Adipose tissue (tissue), 3 donors: ENCODE data around the gene TEC. TPM values are rescaled to one million over a fixed set of nuclear protein-coding genes. Genes with fewer than 3 reads are reported as not detected.
"Not testable (repeated sequence)": the region's sequence is repeated elsewhere in the genome, so short reads cannot be mapped to it uniquely, and the experiment has no call there.

Experiments used
- H3K27ac ChIP-seq: one replicate; pipeline ENCODE4 v1.5.1; 2013; ENCODE audit warnings: low read depth, low read length
- WGBS, 3 donors: extraction: QIAGEN DNeasy Blood & Tissue Kit; methylation state at CpG; one replicate each; pipeline ENCODE4 v1.1.7; 2013; 5-methylcytosine and 5-hydroxymethylcytosine counted together
- polyA plus RNA-seq, 3 donors: library from polyadenylated mRNA; stranded (reverse); fragments of 200-250 nt; gene quantifications; one replicate each; pipeline ENCODE4 v1.2.3, GENCODE V29; 2013
- donor health status: healthy with polysubstance abuse.
- donor health status: Bipolar disorder and iron deficiency.
- donor health status: healthy.

TEC gene
- polyA plus RNA-seq: 1 to 10 TPM in 1 of 3 donors, under 1 TPM in 2; 0.62 to 1.5 (median 0.83) TPM

DNA sequence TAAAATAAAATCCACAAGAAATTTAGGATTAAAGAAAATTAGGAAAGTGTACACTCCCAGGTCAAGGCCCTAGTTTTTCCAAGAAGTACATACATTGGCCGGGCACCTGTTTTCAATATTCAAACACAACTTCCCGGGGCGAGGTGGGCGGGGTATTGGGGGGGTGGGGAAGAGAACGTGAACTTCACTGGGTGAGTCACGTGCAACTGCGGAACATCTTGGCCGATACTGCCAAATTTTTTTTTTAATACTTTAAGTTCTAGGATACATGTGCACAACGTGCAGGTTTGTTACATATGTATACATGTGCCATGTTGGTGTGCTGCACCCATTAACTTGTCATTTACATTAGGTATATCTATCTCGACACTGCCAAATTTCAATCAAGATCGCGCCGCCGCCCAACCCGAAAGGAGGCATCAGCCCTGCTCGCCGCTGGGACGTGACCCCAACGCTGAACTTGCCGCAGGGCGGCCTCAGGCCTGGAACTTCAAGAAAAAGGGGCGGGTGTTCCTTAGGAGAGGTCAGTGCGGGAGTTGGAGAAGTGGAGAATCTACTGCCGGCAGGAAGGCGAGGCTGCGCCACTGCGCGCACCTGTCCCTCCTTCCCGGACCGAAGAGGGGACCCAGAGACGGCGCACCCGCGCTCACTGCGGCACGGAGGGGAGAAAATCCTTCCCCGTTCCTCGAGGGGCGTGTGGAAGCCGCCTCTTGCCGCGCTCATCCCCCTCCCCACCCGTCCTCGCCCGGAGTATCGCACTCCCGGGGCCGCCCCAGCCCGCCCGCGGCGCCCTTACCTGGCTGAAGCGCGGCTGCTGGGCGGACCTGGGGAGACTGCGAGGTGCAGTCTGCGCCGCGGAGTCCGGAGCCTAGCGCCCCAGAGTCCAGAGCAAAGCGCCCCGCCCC, at the start of gene TEC:
Gene TEC, minus strand, starts transcription at position 883 of the 905 bp plus-strand sequence. CDS start 41,224 bp downstream, outside the sequence.
- WGBS, 3 donors: 1 to 2% (median 2%) methylated on average over 49 to 61 of the region's 63 CpGs

DNA sequence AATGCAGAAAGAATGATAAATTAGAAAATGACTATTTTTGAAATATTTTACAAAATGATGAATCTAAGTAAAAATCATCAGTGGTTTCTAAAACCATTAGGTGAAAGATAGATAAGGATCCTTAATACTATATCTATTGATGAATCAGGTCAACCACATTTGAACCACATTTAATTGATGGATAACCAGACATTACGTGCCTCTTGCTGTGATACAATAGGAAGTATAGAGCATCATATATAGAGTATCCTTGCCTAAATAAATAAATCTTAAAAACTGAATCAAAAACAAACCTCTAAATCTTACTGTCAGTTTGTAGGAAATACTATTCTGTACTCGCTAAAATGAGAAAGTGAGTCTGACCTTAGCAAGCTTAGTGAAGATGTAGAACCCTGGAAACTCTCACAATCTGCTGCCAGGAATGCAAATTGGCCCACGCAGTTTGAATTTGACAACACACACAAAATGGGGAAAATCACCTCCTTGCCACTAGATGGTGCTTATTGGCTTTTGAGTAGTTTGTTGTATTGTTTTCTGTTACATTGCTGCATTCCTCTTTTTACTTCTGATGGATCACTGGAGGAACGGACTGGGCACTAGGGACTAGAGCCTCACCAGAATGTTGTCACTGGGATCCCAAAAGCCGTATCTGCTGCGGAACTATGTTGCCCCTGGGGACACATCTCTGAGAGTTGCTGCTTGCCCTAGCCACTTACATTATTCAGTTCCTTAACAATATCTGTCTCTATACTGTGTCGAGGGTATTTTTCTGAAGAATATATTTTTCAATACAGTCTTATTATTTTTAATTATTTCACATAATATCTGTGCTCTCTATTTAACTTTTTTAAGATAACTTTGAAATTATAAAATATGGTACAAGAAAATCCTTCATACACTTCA, 46.3 kb upstream of the TEC start:
- 37 to 42% (median 37%) methylated on average over 7 of the region's 7 CpGs for WGBS, 3 donors
- H3K27ac ChIP-seq: no peak overlapping the region

More for the DNA sequence above, at the start of gene TEC:
- H3K27ac ChIP-seq: no peak within 1 kb of the TSS

DNA sequence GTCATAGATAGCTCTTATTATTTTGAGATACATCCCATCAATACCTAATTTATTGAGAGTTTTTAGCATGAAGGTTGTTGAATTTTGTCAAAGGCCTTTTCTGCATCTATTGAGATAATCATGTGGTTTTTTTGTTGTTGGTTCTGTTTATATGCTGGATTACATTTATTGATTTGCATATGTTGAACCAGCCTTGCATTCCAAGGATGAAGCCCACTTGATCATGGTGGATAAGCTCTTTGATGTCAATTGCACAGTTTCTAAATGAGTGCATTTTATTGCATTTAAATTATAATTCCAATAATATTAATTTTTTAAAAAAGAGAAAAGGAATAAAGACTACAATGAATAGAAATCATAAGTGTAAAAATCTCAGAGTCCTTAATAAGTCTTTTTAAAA, 45.1 kb upstream of the TEC start:
- not testable (repeated sequence) for H3K27ac ChIP-seq

DNA sequence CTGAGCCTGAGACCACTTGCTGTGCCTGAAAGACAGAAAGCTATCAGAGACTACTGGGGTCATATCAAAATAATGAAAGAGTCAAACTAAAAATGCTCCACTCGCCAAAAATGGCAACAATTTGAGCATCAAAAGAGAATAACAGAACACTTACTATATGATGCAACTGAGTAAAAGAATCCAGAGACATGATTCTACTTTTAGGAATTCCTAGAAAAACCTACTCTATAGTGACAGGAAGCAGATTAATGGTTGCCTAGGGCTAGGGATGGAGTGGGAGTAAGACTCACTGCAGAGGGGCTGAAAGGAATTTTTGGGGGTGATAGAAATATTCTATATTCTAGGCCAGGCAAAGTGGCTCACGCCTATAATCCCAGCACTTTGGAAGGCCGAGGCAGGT, 42.3 kb upstream of the TEC start:
- WGBS, 3 donors: 82 to 90% (median 88%) methylated on average over 3 of the region's 3 CpGs
- no peak overlapping the region for H3K27ac ChIP-seq

DNA sequence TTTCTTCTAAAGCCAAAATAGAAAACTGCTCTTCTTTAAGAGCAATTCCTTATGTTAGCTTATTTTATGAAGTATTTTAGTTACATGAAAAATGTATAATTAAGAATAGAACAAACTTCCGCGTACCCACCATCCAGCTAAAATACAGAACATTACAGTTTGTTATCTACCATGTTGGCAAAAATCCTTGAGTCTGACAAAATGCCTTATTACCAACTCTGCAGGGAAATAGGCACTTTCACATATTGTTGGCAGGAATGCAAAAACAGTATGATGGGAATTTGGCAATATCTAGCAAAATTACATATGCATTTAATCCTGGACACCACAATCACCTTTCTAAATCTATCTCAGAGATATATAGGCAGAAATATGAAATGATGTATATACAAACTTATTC, 39.3 kb upstream of the TEC start:
- H3K27ac ChIP-seq: no peak overlapping the region
- 65 to 83% (median 76%) methylated on average over 2 of the region's 2 CpGs for WGBS, 3 donors

DNA sequence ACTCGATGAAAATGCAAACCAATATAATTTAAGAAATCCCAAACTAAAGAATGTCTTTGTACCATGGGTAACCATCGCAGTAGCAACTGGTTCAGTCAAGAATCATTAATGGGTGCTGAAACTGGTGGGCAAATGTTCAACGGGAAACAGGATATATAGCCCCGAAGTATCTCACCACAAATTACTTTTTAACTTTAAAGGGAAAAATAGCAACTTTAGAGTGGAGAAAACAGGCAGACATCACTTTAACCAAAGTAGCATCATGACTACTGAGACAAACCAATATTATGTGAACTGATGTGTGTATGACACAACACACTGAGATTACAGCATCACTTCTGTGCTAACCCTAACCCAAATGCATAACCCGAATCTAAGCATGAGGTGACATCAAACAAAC, 37.9 kb upstream of the TEC start:
- 82 to 89% (median 86%) methylated on average over 5 of the region's 5 CpGs for WGBS, 3 donors
- no peak overlapping the region for H3K27ac ChIP-seq

DNA sequence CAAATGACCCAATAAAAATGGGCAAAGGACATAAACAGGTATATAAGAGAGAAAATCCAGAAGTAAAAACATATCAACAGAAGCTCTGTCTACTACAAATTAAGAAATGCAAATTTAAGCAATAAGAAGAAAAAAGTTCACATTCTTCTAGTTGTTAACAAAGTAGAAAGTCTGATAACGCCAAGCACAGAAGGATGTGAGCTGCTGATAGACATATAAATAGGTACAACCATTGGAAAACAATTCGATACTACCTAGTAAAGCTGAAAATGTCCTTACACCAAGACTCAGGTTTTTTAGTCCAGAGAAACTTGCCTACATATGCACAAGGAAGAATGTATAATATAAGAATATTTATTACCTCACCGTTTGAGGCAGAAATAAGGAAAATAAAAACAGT, 35.9 kb upstream of the TEC start:
- 59 to 88% (median 83%) methylated on average over 3 of the region's 3 CpGs for WGBS, 3 donors
- H3K27ac ChIP-seq: no peak overlapping the region

DNA sequence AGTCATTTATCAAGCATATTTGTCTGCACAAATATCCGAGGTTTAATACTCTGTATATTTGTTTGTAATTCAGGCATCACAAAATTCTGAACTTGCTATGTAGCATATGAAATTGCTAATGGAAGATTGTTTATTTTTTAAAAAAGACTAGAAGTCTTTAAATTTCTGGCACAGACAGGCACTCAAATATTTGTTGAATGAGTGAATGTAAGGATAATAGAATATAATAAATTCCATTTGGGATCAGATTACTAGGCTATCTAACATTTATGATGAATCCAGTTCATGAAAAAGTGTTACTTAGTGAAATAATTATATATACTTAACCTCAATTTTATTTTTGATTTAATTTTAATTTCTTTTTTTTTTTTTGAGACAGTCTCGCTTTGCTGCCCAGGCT, 30.4 kb upstream of the TEC start:
- 72 to 75% (median 73%) methylated on average over 2 of the region's 2 CpGs for WGBS, 3 donors
- no peak overlapping the region for H3K27ac ChIP-seq

DNA sequence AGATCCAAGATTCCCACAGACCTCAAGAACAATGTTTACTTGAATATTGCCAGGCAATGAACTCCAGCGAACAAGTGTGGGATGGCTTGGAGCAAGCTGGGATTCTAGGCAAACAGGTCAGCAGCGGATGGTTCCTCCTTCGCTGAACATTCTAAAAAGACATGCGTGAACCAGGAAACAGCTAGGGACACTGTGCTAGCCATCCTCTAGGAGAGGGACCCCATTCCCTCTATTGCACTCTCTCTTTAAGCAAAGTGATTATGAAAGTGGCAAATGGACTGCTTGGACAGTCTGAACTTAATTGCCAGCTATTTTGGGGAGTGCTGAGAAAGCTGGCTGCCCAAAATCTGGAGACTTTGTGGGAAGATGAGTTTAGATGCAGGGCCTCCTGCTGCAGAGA, 29.9 kb upstream of the TEC start:
- no peak overlapping the region for H3K27ac ChIP-seq
- 89 to 92% (median 89%) methylated on average over 4 of the region's 4 CpGs for WGBS, 3 donors

DNA sequence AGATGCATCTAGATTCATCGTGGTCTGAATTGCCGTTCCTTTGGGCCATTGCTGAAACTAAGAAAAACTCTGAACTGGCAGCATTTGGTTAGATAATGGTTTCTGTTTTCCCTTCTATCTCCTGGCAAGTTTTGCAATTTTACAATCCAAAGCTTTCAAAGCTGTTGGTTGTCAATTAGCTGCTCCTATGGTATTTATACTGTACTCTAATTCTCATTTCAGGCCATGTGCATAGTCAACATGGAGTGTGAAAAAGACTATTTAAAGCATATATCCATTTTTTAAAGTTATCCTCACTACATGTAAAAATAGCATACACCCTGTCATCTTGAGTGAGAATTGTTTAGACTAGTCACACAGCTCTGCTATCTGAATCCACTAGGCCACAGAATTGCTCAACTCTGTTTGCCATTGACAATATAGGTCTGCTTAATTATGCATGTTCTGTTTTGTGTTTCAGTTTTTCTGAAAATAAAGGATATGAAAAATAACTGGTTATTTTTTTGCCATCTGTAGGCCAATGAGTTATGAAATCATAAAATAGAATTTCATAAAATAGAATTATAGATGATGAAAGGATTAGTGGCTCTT, 27.7 kb upstream of the TEC start:
- 82 to 94% (median 87%) methylated on average over 2 of the region's 2 CpGs for WGBS, 3 donors
- no peak overlapping the region for H3K27ac ChIP-seq

DNA sequence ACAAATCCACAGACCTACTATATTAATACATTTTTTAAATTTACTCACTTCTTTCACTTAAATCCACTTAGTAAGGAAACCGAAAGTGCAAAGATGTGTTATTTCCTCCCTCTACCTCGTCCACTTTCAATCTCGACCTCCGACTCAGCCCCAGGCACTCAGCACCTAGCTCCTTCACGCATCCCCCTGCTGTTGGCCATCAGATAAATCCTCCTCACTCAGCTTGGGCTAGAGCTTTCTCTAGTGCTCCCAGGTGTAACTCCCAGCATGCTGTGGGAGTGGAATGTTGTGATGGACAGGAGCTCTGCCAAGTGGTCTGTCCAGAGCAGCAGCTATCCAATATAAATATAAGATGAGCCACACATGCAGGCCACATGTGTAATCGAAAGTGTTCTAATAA, 26.7 kb upstream of the TEC start:
- 77 to 82% (median 80%) methylated on average over 6 of the region's 6 CpGs for WGBS, 3 donors
- H3K27ac ChIP-seq: no peak overlapping the region

DNA sequence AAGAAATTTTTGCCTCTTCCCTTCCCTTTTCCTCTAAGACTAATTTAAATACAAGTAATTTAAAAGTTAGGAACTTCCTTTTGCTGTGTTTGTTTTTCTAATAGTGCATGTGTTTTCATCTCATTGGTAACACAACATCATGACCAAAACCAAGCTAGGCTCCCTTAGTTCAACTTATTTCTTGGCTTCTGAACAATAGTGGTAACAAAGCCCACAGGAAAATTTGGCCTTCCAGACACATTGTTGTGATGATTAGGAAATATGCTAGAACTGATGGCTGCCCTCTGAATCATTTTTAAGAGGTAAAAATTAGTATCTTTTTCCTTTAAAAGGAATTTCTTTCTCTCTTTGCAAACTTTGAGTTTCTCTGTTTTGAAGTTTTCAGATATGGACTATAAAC, 25.5 kb upstream of the TEC start:
- H3K27ac ChIP-seq: no peak overlapping the region

DNA sequence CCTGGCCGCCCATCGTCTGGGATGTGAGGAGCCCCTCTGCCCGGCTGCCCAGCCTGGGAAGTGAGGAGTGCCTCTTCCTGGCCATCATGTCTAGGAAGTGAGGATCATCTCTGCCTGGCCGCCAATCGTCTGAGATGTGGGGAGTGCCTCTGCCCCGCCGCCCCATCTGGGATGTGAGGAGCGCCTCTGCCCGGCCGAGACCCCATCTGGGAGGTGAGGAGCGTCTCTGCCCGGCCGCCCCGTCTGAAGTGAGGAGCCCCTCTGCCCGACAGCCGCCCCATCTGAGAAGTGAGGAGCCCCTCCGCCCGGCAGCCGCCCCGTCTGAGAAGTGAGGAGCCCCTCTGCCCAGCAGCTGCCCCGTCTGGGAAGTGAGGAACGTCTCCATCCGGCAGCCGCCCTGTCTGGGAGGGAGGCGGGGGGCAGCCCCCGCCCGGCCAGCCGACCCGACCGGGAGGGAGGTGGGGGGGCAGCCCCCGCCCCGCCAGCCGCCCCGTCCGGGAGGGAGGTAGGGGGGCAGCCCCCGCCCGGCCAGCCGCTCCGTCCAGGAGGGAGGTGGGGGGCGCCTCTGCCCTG, 22.7 kb upstream of the TEC start:
- H3K27ac ChIP-seq: not testable (repeated sequence)
- 91 to 95% (median 93%) methylated on average over 21 to 36 of the region's 40 CpGs for WGBS, 3 donors

DNA sequence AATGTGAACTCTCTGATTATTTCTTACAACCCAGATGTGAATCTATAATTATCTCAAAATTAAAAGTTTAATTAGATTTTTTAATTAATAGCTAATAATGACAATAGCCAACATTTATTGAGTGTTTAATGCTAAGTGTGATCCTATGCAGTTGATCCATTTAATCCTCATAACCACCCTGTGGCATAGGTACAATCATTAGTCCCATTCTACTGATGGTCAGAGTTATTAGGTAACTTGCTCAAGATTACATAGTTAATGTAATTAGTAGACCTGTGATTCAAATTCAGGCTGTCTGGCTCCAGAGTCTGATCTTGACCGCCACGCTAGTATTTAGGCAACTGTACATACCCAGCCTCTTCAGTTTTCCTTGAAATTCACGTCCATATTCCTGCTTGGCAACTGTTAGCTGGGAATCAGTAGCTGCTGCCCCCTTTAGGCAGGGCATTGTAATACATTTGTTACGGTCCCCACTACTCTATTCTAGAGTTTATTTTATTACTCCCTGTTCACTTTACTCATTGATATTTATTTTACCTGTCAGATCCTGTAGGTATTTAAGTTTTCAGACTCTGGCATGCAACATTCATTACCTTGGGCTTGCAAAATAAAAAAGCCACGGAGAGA, 20.6 kb upstream of the TEC start:
- no peak overlapping the region for H3K27ac ChIP-seq
- WGBS, 3 donors: 56 to 64% (median 57%) methylated on average over 5 of the region's 5 CpGs

DNA sequence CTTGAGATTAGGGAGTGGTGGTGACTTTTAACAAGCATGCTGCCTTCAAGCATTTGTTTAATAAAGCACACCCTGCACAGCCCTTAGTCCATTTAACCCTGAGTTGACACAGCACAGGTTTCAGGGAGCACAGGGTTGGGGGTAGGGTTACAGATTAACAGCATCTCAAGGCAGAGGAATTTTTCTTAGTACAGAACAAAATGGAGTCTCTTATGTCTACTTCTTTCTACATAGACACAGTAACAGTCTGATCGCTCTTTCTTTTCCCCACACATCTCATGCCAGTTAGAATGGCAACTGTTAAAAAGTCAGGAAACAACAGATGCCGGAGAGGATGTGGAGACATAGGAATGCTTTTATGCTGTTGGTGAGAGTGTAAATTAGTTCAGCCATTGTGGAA, 16.4 kb upstream of the TEC start:
- not testable (repeated sequence) for H3K27ac ChIP-seq
- WGBS, 3 donors: 90 to 93% (median 90%) methylated on average over 2 of the region's 2 CpGs

DNA sequence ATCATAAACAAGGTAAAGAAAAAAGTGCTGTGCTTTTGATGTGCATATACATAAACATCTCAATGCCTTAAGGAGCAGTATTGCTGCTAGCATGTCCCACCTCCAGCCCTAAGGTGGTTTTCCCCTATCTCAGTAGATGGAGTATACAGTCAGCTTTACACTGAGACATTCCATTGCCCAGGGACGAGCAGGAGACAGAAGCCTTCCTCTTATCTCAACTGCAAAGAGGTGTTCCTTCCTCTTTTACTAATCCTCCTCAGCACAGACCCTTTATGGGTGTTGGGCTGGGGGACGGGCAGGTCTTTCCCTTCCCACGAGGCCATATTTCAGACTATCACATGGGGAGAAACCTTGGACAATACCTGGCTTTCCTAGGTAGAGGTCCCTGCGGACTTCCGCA, 16.0 kb upstream of the TEC start:
- not testable (repeated sequence) for H3K27ac ChIP-seq
- WGBS, 3 donors: 37 to 49% (median 49%) methylated on average over 5 of the region's 5 CpGs

DNA sequence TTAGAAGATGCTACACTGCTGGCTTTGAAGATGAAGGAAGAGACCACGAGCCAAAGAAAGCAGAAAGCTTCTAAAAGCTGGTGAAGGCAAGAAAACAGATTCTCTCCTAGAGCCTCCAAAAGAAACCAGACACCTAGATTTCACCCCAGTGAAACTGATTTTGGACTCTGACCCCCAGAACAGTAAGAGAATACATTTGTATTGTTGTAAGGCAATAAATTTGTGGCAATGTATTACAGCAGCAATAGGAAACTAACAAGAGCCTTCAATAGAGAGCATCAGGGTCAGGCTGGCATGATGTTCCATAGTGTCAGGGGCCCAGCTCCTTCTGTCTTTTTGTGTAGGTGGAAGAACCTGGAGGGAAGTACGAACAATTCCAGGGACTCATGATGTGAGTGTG, 6.0 kb upstream of the TEC start:
- H3K27ac ChIP-seq: no peak overlapping the region
- WGBS, 3 donors: 84 to 93% (median 86%) methylated on average over 2 of the region's 2 CpGs

DNA sequence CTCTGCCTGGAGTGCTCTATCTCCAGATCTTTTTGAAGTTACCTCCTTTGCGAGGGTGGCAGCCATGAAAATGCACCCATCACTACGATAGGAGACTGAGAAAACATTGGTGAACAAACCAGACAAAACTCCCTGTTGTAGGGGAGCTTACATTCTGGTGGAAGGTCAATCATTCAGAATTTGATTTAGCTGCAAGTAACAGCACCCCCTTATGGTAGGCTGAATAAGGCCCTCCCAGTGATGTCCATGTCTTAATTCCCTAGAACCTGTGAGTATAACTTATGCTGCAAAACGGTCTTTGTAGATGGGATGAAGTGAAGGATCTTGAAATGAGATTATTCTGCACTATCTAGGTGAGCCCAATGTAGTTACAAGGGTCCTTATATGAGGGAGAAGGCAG, 5.6 kb upstream of the TEC start:
- WGBS, 3 donors: 46 to 57% (median 47%) methylated on average over 3 of the region's 3 CpGs
- no peak overlapping the region for H3K27ac ChIP-seq
